OCI-LY7 (cell line): Measurements from ENCODE around the gene ICAM5. TPM values are rescaled to one million over a fixed set of nuclear protein-coding genes. Genes with fewer than 3 reads are reported as not detected.
"Not testable (repeated sequence)": the region's sequence is repeated elsewhere in the genome, so short reads cannot be mapped to it uniquely, and the experiment has no call there.

Experiments
- Bru-seq: library from RNA; stranded (reverse); fragments of 400-500 nt; gene quantifications from one replicate; lab custom pipeline; 2021; lab: Mats Ljungman, UMichigan
- BruChase-seq, 2 experiments: library from RNA; stranded (reverse); fragments of 400-500 nt; gene quantifications; one replicate each; lab custom pipeline; 2021; lab: Mats Ljungman, UMichigan
- BruUV-seq: library from RNA; stranded (reverse); fragments of 400-500 nt; replicated peaks from 2 replicates; lab custom pipeline; 2021; lab: Mats Ljungman, UMichigan
- CTCF ChIA-PET: fragments of 300-600 bp; sonication (Branson Sonifier 250); formaldehyde crosslinking; loops from one replicate; lab custom pipeline; 2022; ENCODE audit warnings: antibody characterized with exemption; ENCODE audit not compliant: unreplicated experiment; lab: Charles Lee
- POLR2A ChIA-PET: fragments of 300-600 bp; sonication (Branson Sonifier 250); formaldehyde crosslinking; loops from one replicate; lab custom pipeline; 2022; ENCODE audit warnings: antibody characterized with exemption; lab: Charles Lee
- DNase-seq: peaks from one replicate; pipeline ENCODE4 v3.0.0-alpha.2; 2015; ENCODE audit warnings: low spot score
- H2AFZ ChIP-seq: fragments of 200-600 bp; sonication (generic), shearing (Covaris generic); 2 replicates; pipeline ENCODE4 v1.6.1; 2014; ENCODE audit warnings: mild to moderate bottlenecking, antibody characterized with exemption, low read length, moderate library complexity
- H3K27ac ChIP-seq: fragments of 200-600 bp; sonication (generic); 2 replicates; pipeline ENCODE4 v1.5.1; 2014; ENCODE audit warnings: mixed run types, low read depth, mild to moderate bottlenecking, moderate library complexity, low read length, inconsistent platforms; ENCODE audit not compliant: poor library complexity, severe bottlenecking
- H3K36me3 ChIP-seq: fragments of 200-600 bp; sonication (generic); 2 replicates; pipeline ENCODE4 v1.6.1; 2014; ENCODE audit warnings: mild to moderate bottlenecking, antibody characterized with exemption, low read length, moderate library complexity, mixed read lengths; ENCODE audit not compliant: insufficient read depth
- H3K4me1 ChIP-seq: fragments of 200-600 bp; sonication (generic); 2 replicates; pipeline ENCODE4 v1.5.1; 2014; ENCODE audit warnings: mild to moderate bottlenecking, low read length; ENCODE audit not compliant: insufficient read depth, poor library complexity, severe bottlenecking
- H3K4me2 ChIP-seq: fragments of 200-600 bp; sonication (generic); 2 replicates; pipeline ENCODE4 v1.6.1; 2014; ENCODE audit warnings: mild to moderate bottlenecking, low read length
- H3K4me3 ChIP-seq: fragments of 200-600 bp; sonication (generic); 2 replicates; pipeline ENCODE4 v1.5.1; 2014; ENCODE audit warnings: mild to moderate bottlenecking, low read depth, low read length; ENCODE audit not compliant: poor library complexity, severe bottlenecking
- H3K79me2 ChIP-seq: fragments of 200-600 bp; sonication (generic); 2 replicates; pipeline ENCODE4 v1.6.1; 2016; ENCODE audit warnings: low read depth, mild to moderate bottlenecking, low read length, moderate library complexity, mixed read lengths; ENCODE audit not compliant: insufficient read depth
- H3K9me2 ChIP-seq: fragments of 200-600 bp; sonication (generic); 2 replicates; pipeline ENCODE4 v1.6.1; 2016; ENCODE audit warnings: mild to moderate bottlenecking, low read length, mixed read lengths; ENCODE audit not compliant: insufficient read depth
- H3K9me3 ChIP-seq: fragments of 200-600 bp; sonication (generic); 2 replicates; pipeline ENCODE4 v1.6.1; 2014; ENCODE audit warnings: mild to moderate bottlenecking, mixed run types, low read length, mixed read lengths
- H4K20me1 ChIP-seq: fragments of 200-600 bp; sonication (generic); 2 replicates; pipeline ENCODE4 v1.6.1; 2014; ENCODE audit warnings: mild to moderate bottlenecking, antibody characterized with exemption, low read length, moderate library complexity, mixed read lengths; ENCODE audit not compliant: insufficient read depth
- EZH2phosphoT487 ChIP-seq: fragments of 200-600 bp; sonication (generic); IDR thresholded peaks from 2 replicates; pipeline ENCODE4 v1.6.1; 2018; ENCODE audit warnings: low read depth, borderline replicate concordance, mild to moderate bottlenecking, mixed run types, antibody characterized with exemption, low read length, moderate library complexity, mixed read lengths
- intact Hi-C: fragments of 100-400 bp; cut with micrococcal nuclease; formaldehyde crosslinking; loops from one replicate; pipeline ENCODE4 v1.10.0; 2022; ENCODE audit not compliant: unreplicated experiment
- long read RNA-seq: library from polyadenylated mRNA; stranded (forward); transcript quantifications from one replicate; pipeline ENCODE4 v2.0.0, GENCODE V29; 2022
- total RNA-seq, 2 experiments: library from RNA; depleted of rRNA in 1 of 2; stranded (reverse); fragments of >200 nt in 1 of 2; shearing (Covaris generic) in 1 of 2; gene quantifications; 2 replicates each; pipeline ENCODE4 v1.2.3, GENCODE V29; 2014 to 2022
- TF ChIP-seq, protein P1 (sequence below): fragments of 200-600 bp; sonication (generic); conservative IDR thresholded peaks from 2 replicates; pipeline ENCODE4 v1.5.1; 2014; ENCODE audit warnings: mild to moderate bottlenecking, antibody characterized with exemption, low read length, moderate library complexity, mixed read lengths

The ICAM5 gene, protein sequence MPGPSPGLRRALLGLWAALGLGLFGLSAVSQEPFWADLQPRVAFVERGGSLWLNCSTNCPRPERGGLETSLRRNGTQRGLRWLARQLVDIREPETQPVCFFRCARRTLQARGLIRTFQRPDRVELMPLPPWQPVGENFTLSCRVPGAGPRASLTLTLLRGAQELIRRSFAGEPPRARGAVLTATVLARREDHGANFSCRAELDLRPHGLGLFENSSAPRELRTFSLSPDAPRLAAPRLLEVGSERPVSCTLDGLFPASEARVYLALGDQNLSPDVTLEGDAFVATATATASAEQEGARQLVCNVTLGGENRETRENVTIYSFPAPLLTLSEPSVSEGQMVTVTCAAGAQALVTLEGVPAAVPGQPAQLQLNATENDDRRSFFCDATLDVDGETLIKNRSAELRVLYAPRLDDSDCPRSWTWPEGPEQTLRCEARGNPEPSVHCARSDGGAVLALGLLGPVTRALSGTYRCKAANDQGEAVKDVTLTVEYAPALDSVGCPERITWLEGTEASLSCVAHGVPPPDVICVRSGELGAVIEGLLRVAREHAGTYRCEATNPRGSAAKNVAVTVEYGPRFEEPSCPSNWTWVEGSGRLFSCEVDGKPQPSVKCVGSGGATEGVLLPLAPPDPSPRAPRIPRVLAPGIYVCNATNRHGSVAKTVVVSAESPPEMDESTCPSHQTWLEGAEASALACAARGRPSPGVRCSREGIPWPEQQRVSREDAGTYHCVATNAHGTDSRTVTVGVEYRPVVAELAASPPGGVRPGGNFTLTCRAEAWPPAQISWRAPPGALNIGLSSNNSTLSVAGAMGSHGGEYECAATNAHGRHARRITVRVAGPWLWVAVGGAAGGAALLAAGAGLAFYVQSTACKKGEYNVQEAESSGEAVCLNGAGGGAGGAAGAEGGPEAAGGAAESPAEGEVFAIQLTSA
- 2.7 and 6.4 TPM in 2 replicates for total RNA-seq (2014; rRNA removed; shearing (Covaris generic))
- 10.8 and 12.6 TPM in 2 replicates for total RNA-seq (2022)
- Bru-seq, nascent RNA = percentile 35 among the genes with signal in this experiment
- percentile 43 among the genes with signal in this experiment for BruChase-seq, experiment 1, labeled RNA remaining after a 6-hour chase
- BruChase-seq, experiment 2, labeled RNA remaining after a 2-hour chase = percentile 45 among the genes with signal in this experiment
- long read RNA-seq, partial matches to known transcripts = 7 of 10 reads
- long read RNA-seq, other reads (novel, unspliced or antisense) = 3 of 10 reads

DNA sequence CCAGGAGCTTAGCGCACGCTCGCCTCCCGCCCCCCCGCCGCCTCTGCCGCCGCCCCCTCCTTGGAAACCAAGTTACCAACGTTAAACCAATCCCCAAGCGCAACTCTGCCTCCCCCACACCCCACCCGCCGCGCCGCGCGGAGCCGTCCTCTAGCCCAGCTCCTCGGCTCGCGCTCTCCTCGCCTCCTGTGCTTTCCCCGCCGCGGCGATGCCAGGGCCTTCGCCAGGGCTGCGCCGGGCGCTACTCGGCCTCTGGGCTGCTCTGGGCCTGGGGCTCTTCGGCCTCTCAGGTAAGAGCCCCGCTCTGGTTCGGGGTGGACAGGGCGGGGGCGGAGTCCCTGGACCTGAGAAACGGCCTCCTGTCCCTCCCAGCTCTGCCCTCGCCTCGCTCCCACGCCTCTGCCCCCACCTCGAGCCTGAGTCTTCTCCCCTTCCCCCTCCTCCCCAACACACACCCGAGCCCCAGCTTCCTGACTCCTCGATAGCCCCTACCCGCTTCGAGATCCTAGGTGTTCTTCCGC is at the start of gene ICAM5:
TSS of gene ICAM5 (plus strand) at position 117 of the 521 bp plus-strand sequence. CDS start at position 209, 92 bp downstream.
- no peaks in the 10 kb centered on the region for H3K79me2 ChIP-seq
- H3K27ac ChIP-seq = peak within 1 kb of the TSS; percentile 56
- intact Hi-C loops = no loop called here
- BruUV-seq = no TSS peak
- H3K9me2 ChIP-seq = no peaks in the 10 kb centered on the region
- DNase-seq = peak; percentile 29
- no peaks in the 10 kb centered on the region for H3K9me3 ChIP-seq
- H3K4me1 ChIP-seq = peaks cover 72% of the 10 kb centered on the region
- no peak for TF ChIP-seq EZH2phosphoT487
- TF ChIP-seq, protein P1, sequence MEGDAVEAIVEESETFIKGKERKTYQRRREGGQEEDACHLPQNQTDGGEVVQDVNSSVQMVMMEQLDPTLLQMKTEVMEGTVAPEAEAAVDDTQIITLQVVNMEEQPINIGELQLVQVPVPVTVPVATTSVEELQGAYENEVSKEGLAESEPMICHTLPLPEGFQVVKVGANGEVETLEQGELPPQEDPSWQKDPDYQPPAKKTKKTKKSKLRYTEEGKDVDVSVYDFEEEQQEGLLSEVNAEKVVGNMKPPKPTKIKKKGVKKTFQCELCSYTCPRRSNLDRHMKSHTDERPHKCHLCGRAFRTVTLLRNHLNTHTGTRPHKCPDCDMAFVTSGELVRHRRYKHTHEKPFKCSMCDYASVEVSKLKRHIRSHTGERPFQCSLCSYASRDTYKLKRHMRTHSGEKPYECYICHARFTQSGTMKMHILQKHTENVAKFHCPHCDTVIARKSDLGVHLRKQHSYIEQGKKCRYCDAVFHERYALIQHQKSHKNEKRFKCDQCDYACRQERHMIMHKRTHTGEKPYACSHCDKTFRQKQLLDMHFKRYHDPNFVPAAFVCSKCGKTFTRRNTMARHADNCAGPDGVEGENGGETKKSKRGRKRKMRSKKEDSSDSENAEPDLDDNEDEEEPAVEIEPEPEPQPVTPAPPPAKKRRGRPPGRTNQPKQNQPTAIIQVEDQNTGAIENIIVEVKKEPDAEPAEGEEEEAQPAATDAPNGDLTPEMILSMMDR = no peak
- ChIA-PET CTCF (interaction anchor here (1.0 to 1.8 kb wide), 2 partner anchors 20 to 30 kb away, joined by 3 to 5 read pairs; no protein-coding TSS in a partner anchor), POLR2A (interaction anchor here (0.6 to 1.6 kb wide), 8 partner anchors 9 to 121 kb away, joined by 3 to 13 read pairs (median 4); partner anchors contain the start of gene ICAM1)
- no peaks in the 10 kb centered on the region for H4K20me1 ChIP-seq
- peak within 1 kb of the TSS; percentile 83 for H3K4me2 ChIP-seq
- H2AFZ ChIP-seq = peak within 1 kb of the TSS; percentile 90
- H3K4me3 ChIP-seq = peak within 1 kb of the TSS; percentile 68
- H3K36me3 ChIP-seq = peaks cover 11% of the 10 kb centered on the region; the same call in 1 of the 2 replicates

DNA sequence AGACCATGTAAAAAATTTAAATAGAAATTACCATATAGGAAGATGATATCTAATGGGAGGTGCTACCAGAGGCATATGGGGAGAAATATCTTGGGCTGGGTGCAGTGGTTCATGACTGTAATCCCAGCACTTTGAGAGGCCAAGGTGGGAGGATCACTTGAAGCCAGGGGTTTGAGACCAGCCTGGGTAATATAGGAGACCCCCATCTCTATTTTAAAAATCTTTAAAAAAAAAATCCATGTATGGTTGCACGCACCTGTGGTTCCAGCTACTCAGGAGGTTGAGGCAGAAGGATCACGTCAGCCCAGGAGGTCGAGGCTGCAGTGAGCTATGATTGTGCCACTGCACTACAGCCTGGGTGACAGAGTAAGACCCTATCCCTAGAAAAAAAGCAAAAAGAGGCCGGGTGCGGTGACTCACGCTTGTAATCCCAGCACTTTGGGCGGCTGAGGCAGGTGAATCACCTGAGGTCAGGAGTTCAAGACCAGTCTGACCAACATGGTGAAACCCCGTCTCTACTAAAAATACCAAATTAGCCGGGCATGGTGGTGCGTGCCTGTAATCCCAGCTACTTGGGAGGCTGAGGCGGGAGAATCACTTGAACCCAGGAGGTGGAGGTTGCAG is 47.8 kb upstream of the ICAM5 start:
- TSS peak; percentile 86 for BruUV-seq
- H3K9me2 ChIP-seq, H2AFZ ChIP-seq, DNase-seq, H3K79me2 ChIP-seq, intact Hi-C loops, H4K20me1 ChIP-seq, CTCF ChIA-PET, H3K9me3 ChIP-seq, H3K36me3 ChIP-seq: not testable (repeated sequence)
- peak overlapping the region; percentile 95 for H3K27ac ChIP-seq
- H3K4me2 ChIP-seq = peak overlapping the region; percentile 88
- peak overlapping the region; percentile 58 for H3K4me3 ChIP-seq
- POLR2A ChIA-PET = interaction anchor here (0.6 to 2.5 kb wide), 7 partner anchors 8 to 170 kb away, joined by 3 to 14 read pairs (median 4); no protein-coding TSS in a partner anchor
- peaks cover 98% of the 10 kb centered on the region for H3K4me1 ChIP-seq
